ENCODE results near the gene CORO1A.
"Not testable (repeated sequence)": the region's sequence is repeated elsewhere in the genome, so short reads cannot be mapped to it uniquely, and the experiment has no call there.

Gene CORO1A

GRCh38 chr16:30199608-30200343, 16.4 kb downstream of the CORO1A start:
- H3K9me3 Mint-ChIP-seq; intact Hi-C loops (cut with micrococcal nuclease); H3K4me1 Mint-ChIP-seq (ENCODE audit: low read depth); H3K4me3 Mint-ChIP-seq; H3K36me3 Mint-ChIP-seq (ENCODE audit: low read depth); H3K27me3 Mint-ChIP-seq; H3K27ac Mint-ChIP-seq: not testable (repeated sequence)

- H3K27ac Mint-ChIP-seq; H3K36me3 Mint-ChIP-seq (ENCODE audit: low read depth); H3K9me3 Mint-ChIP-seq; intact Hi-C loops (cut with micrococcal nuclease); H3K4me3 Mint-ChIP-seq; H3K27me3 Mint-ChIP-seq; H3K4me1 Mint-ChIP-seq (ENCODE audit: low read depth): not testable (repeated sequence)
Observed at GRCh38 chr16:30205541-30206236, 22.3 kb downstream of the CORO1A start.

DNA sequence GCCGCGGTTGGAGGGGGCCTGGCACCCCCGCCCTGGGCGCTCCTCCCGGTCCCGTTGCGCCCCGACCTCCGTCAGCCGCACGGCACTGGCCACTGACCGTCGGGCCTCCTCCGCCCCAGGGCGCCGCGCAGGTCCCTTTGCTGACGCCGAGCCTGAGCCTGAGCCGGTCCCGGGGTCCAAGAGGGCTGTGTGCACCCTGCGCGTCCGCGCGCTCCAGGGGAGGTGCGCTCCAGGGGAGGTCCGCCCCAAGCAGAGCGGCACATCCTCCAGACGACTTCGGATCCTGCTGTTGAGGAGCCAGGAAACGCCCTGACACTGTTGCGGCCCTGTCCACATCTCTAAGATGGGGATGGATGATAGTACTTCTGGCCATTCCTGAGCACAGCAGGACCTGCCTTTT, 22.9 kb downstream of the CORO1A start:
- H3K27ac Mint-ChIP-seq; H3K4me1 Mint-ChIP-seq (ENCODE audit: low read depth); H3K9me3 Mint-ChIP-seq; H3K4me3 Mint-ChIP-seq; H3K36me3 Mint-ChIP-seq (ENCODE audit: low read depth); intact Hi-C loops (cut with micrococcal nuclease); H3K27me3 Mint-ChIP-seq: not testable (repeated sequence)

- H3K4me1 Mint-ChIP-seq (ENCODE audit: low read depth); H3K36me3 Mint-ChIP-seq (ENCODE audit: low read depth); intact Hi-C loops (cut with micrococcal nuclease); H3K4me3 Mint-ChIP-seq; H3K27me3 Mint-ChIP-seq; H3K9me3 Mint-ChIP-seq; H3K27ac Mint-ChIP-seq: not testable (repeated sequence)
Observed at GRCh38 chr16:30207063-30207704, 23.8 kb downstream of the CORO1A start.

GRCh38 chr16:30209032-30209431, 25.6 kb downstream of the CORO1A start:
- H3K27me3 Mint-ChIP-seq; H3K27ac Mint-ChIP-seq; H3K36me3 Mint-ChIP-seq (ENCODE audit: low read depth); H3K9me3 Mint-ChIP-seq; intact Hi-C loops (cut with micrococcal nuclease); H3K4me3 Mint-ChIP-seq; H3K4me1 Mint-ChIP-seq (ENCODE audit: low read depth): not testable (repeated sequence)

DNA sequence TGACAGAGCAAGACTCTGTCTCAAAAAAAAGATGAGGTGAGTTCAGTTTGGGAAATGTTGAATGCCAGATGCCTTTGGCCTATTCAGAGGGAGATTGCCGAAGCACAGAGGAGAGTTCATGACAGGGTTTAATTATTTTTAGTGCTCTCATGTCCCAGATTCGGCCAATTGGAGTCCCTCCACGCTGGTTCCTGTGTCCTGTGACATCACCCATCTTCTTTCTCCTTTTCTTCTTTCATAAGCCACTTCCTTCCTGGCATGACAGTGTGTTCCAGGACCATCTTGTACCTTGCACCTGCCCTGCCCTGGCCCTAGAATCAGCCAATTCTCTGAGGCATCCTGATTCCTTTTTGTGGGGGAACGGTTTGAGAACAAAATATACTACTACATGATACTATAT, 28.0 kb downstream of the CORO1A start:
- H3K4me1 Mint-ChIP-seq (ENCODE audit: low read depth); H3K36me3 Mint-ChIP-seq (ENCODE audit: low read depth); intact Hi-C loops (cut with micrococcal nuclease); H3K4me3 Mint-ChIP-seq; H3K27ac Mint-ChIP-seq; H3K9me3 Mint-ChIP-seq; H3K27me3 Mint-ChIP-seq: not testable (repeated sequence)

- H3K36me3 Mint-ChIP-seq (ENCODE audit: low read depth); H3K27me3 Mint-ChIP-seq; H3K4me3 Mint-ChIP-seq; intact Hi-C loops (cut with micrococcal nuclease); H3K27ac Mint-ChIP-seq; H3K9me3 Mint-ChIP-seq; H3K4me1 Mint-ChIP-seq (ENCODE audit: low read depth): not testable (repeated sequence)
Observed at GRCh38 chr16:30217082-30217481, 33.7 kb downstream of the CORO1A start.

Data from dendritic cell treated with granulocyte-macrophage colony-stimulating factor and Interleukin-4, amounts not matched to agents 40 ng/mL and 50 ng/mL, for 4 days (primary cell).